ENCODE measurements around the gene FIGNL2. TPM values are rescaled to one million over a fixed set of nuclear protein-coding genes. Genes with fewer than 3 reads are reported as not detected.

FIGNL2 gene
- total and polyA plus RNA-seq, 2 experiments from 2014 or later = 0.13 to 0.32 TPM

DNA sequence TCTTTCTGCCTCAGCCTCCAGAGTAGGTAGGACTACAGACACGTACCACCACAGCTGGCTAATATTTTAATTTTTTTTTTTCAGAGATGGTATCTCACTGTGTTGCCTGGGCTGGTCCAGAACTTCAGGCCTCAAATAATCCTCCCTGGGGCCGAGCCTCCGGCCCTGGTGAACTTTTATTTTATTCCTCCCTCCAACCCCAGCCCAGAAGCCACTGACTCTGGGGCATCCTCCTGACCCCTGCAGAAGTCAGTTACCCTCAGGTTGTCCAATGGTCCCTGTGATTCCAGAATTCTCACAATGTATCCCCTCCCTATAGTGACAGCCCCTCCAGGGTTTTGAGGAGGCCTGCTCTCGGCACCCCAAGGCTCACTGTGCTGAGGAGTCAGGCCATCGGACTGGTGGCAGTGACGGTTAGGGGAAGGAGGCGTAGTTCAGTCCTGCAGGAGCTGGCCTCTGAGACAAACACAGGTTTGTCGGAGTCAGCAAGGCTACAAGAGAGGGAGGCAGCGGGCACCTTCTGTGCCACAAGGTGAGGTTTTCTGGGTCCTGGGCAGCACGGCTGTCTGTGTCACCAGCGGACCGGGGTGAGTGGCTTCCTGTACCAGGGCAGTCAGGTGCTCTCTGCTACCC, 19.4 kb upstream of the FIGNL2 start:
- Histone ChIP-seq H3K27ac (no peak overlapping the region), H2AFZ (no peak overlapping the region), H3K4me1 (ENCODE audit: insufficient read depth) (no peaks in the 10 kb centered on the region; the same call in 1 of the 2 replicates), H3K4me3 (no peak overlapping the region), H3K79me2 (ENCODE audit: insufficient read depth) (no peaks in the 10 kb centered on the region), H3K27me3 (replicated peaks; ENCODE audit: insufficient read depth) (0 out of 2 replicates have a peak, but pooled peaks cover 15% of the 10 kb centered on the region), H3K9me3 (ENCODE audit: low read depth) (no peaks in the 10 kb centered on the region), H3K36me3 (ENCODE audit: low read depth) (no peaks in the 10 kb centered on the region), H3K9ac (no peak overlapping the region), H3F3A (ENCODE audit: insufficient read depth) (0 out of 2 replicates have a peak, but pooled peaks cover 4% of the 10 kb centered on the region), H3K9me2 (ENCODE audit: insufficient read depth) (no peaks in the 10 kb centered on the region), H4K20me1 (ENCODE audit: insufficient read depth) (no peaks in the 10 kb centered on the region), H3K4me2 (ENCODE audit: unreplicated experiment) (no peak overlapping the region)
- in situ Hi-C loops (cut with MboI) = no loop called here
- DNase-seq = no peak
- no peak for TF ChIP-seq EZH2 (IDR thresholded peaks at IDR 0.05; ENCODE audit: insufficient read depth, poor library complexity, severe bottlenecking)
- TF ChIP-seq EZH2phosphoT487 (IDR thresholded peaks at IDR 0.05; ENCODE audit: insufficient read depth, low read depth) = no peak
- 97 to 98% methylated on average over 12 of the region's 12 CpGs for WGBS, 2 experiments (ENCODE audit: low coverage in 1 of 2, low lambda C conversion rate in 2 of 2, missing lambda C conversion rate in 2 of 2)

DNA sequence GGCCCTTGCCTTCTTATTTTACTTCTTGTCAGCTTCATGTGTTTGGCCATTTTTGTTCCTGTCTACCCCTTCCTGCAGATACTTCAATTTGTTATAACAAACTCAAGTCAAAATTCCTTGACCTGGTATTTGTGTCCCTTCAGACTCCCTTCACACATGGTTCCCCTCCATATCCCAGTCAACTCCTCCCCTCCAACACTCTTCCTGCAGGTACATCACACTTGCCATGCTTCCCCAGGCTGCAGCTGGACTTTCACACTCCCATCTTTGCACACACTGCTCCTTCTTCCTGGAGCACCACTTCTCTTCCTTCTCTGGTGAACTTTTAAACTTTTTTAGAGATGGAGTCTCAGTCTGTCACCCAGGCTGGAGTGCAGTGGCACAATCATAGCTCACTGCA, 18.9 kb upstream of the FIGNL2 start:
- H3K9me2 ChIP-seq (ENCODE audit: insufficient read depth) = no peaks in the 10 kb centered on the region
- H3K4me3 ChIP-seq = no peak overlapping the region
- H3K27ac ChIP-seq = no peak overlapping the region
- no peak for DNase-seq
- H4K20me1 ChIP-seq (ENCODE audit: insufficient read depth) = no peaks in the 10 kb centered on the region
- no peaks in the 10 kb centered on the region for H3K36me3 ChIP-seq (ENCODE audit: low read depth)
- no peaks in the 10 kb centered on the region for H3F3A ChIP-seq (ENCODE audit: insufficient read depth)
- TF ChIP-seq EZH2 (IDR thresholded peaks at IDR 0.05; ENCODE audit: insufficient read depth, poor library complexity, severe bottlenecking) (no peak), EZH2phosphoT487 (IDR thresholded peaks at IDR 0.05; ENCODE audit: insufficient read depth, low read depth) (no peak)
- no peaks in the 10 kb centered on the region; the same call in 1 of the 2 replicates for H3K4me1 ChIP-seq (ENCODE audit: insufficient read depth)
- H3K4me2 ChIP-seq (ENCODE audit: unreplicated experiment) = no peak overlapping the region
- peaks cover 15% of the 10 kb centered on the region; the same call in 1 of the 2 replicates for H3K27me3 ChIP-seq (replicated peaks; ENCODE audit: insufficient read depth)
- H3K9ac ChIP-seq = no peak overlapping the region
- H3K9me3 ChIP-seq (ENCODE audit: low read depth) = no peaks in the 10 kb centered on the region
- in situ Hi-C loops (cut with MboI) = no loop called here
- H3K79me2 ChIP-seq (ENCODE audit: insufficient read depth) = no peaks in the 10 kb centered on the region
- H2AFZ ChIP-seq = no peak overlapping the region

DNA sequence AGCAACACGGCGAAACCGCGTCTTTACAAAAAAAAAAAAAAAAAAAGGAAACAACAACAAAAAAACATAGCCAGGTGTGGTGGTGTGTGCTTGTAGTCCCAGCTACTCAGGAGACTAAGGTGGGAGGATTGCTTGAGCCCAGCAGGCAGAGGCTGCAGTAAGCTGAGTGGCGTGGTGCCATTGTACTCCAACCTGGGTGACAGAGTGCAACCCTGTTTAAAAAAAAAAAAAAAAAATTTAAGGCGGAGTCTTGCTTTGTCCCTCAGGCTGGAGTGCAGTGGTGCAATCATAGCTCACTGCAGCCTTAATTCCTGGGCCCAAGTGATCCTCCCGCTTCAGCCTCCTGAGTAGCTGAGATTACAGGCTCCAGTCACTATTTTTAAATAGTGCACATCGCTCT, 18.2 kb upstream of the FIGNL2 start:
- H3K4me3 ChIP-seq = no peak overlapping the region
- in situ Hi-C loops (cut with MboI) = no loop called here
- no peak overlapping the region for H3K9ac ChIP-seq

DNA sequence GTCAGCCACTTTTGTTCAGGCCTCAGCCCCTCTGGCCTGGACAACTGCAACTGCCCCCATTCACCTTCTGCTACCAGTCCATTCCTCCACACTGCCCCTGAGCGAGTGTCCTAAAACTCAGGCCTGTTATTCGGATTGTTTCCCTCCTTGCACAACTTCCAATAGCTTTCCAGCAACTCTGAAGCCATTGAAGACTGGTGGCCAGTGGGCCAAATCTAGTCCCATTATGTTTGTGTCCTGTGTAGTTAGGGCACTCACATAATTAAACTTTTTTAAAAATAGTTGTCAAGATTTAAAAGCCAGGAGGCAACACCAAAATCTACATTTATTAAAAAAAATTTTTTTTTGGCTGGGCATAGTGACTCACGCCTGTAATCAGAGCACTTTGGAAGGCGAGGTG, 17.8 kb upstream of the FIGNL2 start:
- Histone ChIP-seq H3K4me3 (no peak overlapping the region), H3K27me3 (replicated peaks; ENCODE audit: insufficient read depth) (peaks cover 21% of the 10 kb centered on the region), H2AFZ (no peak overlapping the region), H4K20me1 (ENCODE audit: insufficient read depth) (no peaks in the 10 kb centered on the region), H3K36me3 (ENCODE audit: low read depth) (no peaks in the 10 kb centered on the region), H3K9me3 (ENCODE audit: low read depth) (no peaks in the 10 kb centered on the region), H3K27ac (no peak overlapping the region), H3K9me2 (ENCODE audit: insufficient read depth) (no peaks in the 10 kb centered on the region), H3K9ac (no peak overlapping the region), H3K79me2 (ENCODE audit: insufficient read depth) (no peaks in the 10 kb centered on the region), H3F3A (ENCODE audit: insufficient read depth) (no peaks in the 10 kb centered on the region), H3K4me2 (ENCODE audit: unreplicated experiment) (no peak overlapping the region), H3K4me1 (ENCODE audit: insufficient read depth) (no peaks in the 10 kb centered on the region; the same call in 1 of the 2 replicates)
- no peak for DNase-seq
- TF ChIP-seq EZH2 (IDR thresholded peaks at IDR 0.05; ENCODE audit: insufficient read depth, poor library complexity, severe bottlenecking) (no peak), EZH2phosphoT487 (IDR thresholded peaks at IDR 0.05; ENCODE audit: insufficient read depth, low read depth) (no peak)
- in situ Hi-C loops (cut with MboI) = no loop called here
- 87 to 94% methylated on average over 4 of the region's 4 CpGs for whole genome bisulfite sequencing, 2 experiments (ENCODE audit: low coverage in 1 of 2, low lambda C conversion rate in 2 of 2, missing lambda C conversion rate in 2 of 2)

More for the DNA sequence above, 18.2 kb upstream of the FIGNL2 start:
- H3K27ac ChIP-seq = no peak overlapping the region
- H3K4me2 ChIP-seq (ENCODE audit: unreplicated experiment) = no peak overlapping the region
- 93 to 96% methylated on average over 7 to 8 of the region's 8 CpGs for WGBS, 2 experiments (ENCODE audit: low coverage in 1 of 2, low lambda C conversion rate in 2 of 2, missing lambda C conversion rate in 2 of 2)
- no peaks in the 10 kb centered on the region for H3F3A ChIP-seq (ENCODE audit: insufficient read depth)
- H3K4me1 ChIP-seq (ENCODE audit: insufficient read depth) = no peaks in the 10 kb centered on the region; the same call in 1 of the 2 replicates
- peaks cover 17% of the 10 kb centered on the region for H3K27me3 ChIP-seq (replicated peaks; ENCODE audit: insufficient read depth)
- no peaks in the 10 kb centered on the region for H3K79me2 ChIP-seq (ENCODE audit: insufficient read depth)
- no peak for TF ChIP-seq EZH2 (IDR thresholded peaks at IDR 0.05; ENCODE audit: insufficient read depth, poor library complexity, severe bottlenecking)
- TF ChIP-seq EZH2phosphoT487 (IDR thresholded peaks at IDR 0.05; ENCODE audit: insufficient read depth, low read depth) = no peak
- H3K9me2 ChIP-seq (ENCODE audit: insufficient read depth) = no peaks in the 10 kb centered on the region
- H3K9me3 ChIP-seq (ENCODE audit: low read depth) = no peaks in the 10 kb centered on the region
- H3K36me3 ChIP-seq (ENCODE audit: low read depth) = no peaks in the 10 kb centered on the region
- no peak overlapping the region for H2AFZ ChIP-seq
- no peaks in the 10 kb centered on the region for H4K20me1 ChIP-seq (ENCODE audit: insufficient read depth)
- no peak for DNase-seq
